Spleen (tissue), 7 donors: ENCODE data around the gene CSRNP2.

Experiments
- CTCF ChIP-seq, 11 experiments: fragments of 200-600 bp in 7 of 11; fragments of 450-650 bp in 4 of 11; sonication (generic) in 4 of 11; IDR thresholded peaks in 8 of 11; conservative IDR thresholded peaks in 3 of 11; 1 replicate in 7 of 11; 2 replicates in 4 of 11; pipeline versions ENCODE4 v1.4.0 to v1.8.0; 2016 to 2021; ENCODE audit warnings: antibody characterized with exemption in 11 of 11, inconsistent platforms in 4 of 11, mild to moderate bottlenecking in 1 of 11
- POLR2AphosphoS5 ChIP-seq, 3 donors: sonication (generic); formaldehyde crosslinking; IDR thresholded peaks; one replicate each; pipeline ENCODE4 v1.5.1; 2017; ENCODE audit warnings: antibody characterized with exemption in 3 of 3
- donor health status: DM: no; HTN: no; CAD: no; lungs with moderate emphysema.
- donor health status: DM: no; HTN: no; CAD: no.
- donor health status: DM: no; HTN: no; CAD: no.

GRCh38 chr12:51055060-51055459, 28.3 kb downstream of the CSRNP2 start:
- TF ChIP-seq CTCF (IDR thresholded peaks at IDR 0.05 in 8 of 11, conservative IDR thresholded peaks at IDR 0.05 in 3 of 11) (no peak), POLR2AphosphoS5 (IDR thresholded peaks at IDR 0.05) (no peak)
